NAMALWA (cell line): ENCODE data around the gene UBE3D.
A peak's percentile ranks its signal among the peaks of the same experiment; 100 is the strongest.

Source experiments
- DNase-seq: peaks from one replicate; pipeline ENCODE4 v3.0.0-alpha.2; 2015; ENCODE audit warnings: low spot score

The UBE3D gene, protein sequence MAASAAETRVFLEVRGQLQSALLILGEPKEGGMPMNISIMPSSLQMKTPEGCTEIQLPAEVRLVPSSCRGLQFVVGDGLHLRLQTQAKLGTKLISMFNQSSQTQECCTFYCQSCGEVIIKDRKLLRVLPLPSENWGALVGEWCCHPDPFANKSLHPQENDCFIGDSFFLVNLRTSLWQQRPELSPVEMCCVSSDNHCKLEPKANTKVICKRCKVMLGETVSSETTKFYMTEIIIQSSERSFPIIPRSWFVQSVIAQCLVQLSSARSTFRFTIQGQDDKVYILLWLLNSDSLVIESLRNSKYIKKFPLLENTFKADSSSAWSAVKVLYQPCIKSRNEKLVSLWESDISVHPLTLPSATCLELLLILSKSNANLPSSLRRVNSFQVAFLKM

DNA sequence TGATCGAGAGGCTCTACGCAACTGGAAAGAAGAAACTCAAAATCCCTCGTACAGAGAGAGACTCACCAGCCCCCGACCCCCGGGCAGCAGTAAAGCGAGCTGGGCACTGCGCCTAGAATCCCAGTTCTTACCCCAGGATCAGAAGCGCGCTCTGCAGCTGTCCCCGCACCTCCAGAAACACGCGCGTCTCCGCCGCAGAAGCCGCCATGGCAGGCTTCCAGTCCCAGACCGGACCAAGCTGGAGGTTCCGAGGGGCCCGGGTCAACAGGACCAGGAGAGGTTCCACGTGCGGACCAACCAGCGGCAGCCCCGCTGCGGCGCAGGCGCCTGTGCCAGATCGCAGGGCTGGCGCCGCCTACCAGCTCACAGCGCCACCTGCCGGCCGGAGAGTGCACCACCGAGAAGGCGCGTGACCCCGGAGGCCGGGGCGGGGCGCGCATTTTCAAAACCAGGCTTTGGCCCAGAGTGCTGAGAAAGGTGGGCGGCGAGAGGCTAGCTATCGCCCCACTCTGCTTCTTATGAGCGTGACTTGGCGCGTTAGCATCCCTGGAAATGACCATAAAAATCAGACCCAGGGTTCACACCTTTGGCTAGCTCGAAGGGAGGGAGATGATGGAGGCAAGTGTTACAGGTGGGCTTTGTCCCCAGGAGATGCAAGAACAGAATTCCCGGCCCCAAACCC, at the start of gene UBE3D:
Gene UBE3D, minus strand, starts transcription at position 331 of the 682 bp plus-strand sequence. Its CDS starts 123 bp downstream, at position 208.
- peak; percentile 91 for DNase-seq

DNA sequence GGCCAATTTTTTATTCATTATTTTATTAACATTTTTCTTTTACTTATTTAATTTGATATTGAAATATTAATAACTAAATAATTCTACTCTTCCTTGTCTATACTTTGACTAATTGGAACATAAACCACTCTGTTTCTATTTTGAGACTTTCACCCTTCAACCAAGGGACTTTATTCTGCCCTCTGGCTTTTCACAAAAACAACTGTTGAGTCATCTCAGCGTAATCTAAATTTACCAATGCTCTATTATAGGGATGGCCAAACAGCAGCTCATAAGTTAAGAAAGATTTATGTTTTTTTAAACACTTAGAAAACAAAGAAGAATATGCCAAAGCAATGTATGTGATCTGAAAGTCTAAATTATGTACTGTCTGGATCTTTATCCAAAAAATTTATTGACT, 48.5 kb upstream of the UBE3D start:
- DNase-seq = no peak

DNA sequence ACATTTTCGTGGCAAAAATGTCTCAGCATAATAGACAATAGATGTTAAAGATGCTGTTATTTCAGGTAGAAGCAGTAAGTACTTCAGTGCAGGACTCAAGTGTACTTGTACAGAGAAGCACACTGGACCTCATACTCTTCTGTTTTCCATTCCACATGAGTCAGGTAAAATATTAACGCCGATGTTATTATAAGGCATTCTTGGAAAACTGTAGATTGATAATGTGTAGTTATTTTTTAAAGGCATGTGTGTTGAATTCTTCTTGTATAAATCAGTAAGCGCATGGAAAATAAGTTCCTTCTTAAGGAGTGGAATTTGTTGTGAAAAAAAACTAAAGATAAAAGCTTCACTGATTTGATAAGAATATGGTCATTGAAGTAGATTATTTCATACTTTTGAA, 47.6 kb upstream of the UBE3D start:
- no peak for DNase-seq

DNA sequence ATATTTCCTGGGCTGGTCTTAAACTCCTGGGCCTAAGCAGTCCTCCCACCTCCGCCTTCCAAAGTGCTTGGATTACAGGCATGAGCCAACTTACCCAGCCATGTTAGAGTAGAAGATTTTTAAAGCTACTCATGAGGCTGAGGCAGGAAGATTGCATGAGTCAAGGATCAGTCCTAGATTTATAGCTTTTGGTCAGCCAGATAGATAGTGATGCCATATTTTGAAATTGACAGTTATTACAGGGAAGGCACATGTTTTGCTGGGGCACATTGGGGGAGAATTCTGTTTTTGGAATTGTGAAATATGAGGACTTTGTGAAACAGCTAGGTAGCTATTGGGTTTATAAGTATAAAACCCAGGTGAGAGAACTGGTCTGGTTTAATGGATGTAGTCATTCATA, 42.7 kb upstream of the UBE3D start:
- no peak for DNase-seq

DNA sequence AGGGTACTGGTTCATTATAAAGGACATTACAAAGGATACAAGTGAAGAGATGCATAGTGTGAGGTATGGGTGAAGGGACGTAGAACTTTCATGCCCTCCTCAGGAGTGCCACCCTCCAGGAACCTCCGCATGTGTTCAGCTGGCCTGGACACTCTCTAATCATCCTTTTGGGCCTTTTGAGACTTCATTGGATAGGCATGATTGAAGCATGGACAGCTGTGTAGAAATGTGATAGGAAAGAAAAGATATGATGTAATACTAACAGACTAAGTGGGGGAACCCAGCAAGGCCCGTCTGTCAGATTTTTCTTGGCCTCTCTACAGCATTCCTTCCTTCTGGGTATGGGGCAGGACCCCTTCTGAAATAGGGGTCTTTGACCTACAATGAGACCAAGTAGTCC, 32.9 kb upstream of the UBE3D start:
- no peak for DNase-seq

DNA sequence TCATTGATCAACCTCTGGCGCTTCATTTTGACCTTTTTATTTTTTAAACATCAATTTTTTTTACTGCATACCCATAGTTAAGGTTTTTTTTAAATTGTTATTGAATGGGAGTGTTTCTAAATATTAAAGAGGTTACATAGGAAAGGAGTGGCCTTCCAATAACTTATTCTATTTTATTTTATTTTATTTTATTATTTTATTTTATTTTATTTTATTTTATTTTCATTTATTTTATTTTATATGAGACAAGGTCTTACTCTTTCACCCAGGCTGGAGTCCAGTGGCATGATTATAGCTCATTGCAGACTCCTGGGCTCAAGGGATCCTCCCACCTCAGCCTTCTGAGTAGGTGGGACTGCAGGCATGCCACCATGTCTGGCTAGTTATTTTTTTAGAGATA, 32.0 kb upstream of the UBE3D start:
- DNase-seq = no peak

DNA sequence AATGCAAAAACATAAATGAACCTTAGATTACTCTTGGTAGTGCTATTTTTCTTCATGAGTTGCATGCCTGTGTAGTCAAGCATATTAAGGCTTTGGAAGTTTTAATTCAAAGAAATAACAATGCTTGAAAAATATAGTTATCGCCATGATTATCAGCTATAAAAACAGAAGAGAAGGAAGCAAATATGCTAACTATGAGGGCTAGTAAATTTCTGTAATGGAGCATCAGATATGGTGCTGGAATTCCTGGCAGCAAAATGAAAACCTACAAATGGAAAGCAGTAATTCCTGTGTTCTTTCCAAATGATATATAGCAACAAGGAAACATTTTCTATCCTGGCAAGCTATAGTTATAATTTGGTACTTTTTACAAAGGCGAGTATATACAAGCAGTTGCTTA, 31.6 kb upstream of the UBE3D start:
- DNase-seq = no peak

DNA sequence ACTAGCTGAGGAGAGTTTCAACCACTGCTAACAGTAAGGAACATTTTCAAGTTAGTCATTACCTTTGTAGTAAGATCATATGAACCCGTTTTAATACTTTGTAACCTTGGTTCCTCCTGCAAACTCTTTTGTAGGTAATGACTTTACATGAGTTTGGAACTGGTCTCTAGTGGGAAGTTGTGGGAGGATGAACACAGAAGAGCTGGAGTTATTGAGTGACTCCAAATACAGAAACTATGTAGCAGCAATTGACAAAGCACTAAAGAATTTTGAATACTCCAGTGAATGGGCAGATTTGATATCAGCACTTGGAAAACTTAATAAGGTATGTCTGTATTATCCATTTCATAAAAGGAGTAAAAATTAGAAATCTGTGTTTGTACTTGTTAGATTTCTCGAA, 31.1 kb upstream of the UBE3D start:
- DNase-seq = no peak

DNA sequence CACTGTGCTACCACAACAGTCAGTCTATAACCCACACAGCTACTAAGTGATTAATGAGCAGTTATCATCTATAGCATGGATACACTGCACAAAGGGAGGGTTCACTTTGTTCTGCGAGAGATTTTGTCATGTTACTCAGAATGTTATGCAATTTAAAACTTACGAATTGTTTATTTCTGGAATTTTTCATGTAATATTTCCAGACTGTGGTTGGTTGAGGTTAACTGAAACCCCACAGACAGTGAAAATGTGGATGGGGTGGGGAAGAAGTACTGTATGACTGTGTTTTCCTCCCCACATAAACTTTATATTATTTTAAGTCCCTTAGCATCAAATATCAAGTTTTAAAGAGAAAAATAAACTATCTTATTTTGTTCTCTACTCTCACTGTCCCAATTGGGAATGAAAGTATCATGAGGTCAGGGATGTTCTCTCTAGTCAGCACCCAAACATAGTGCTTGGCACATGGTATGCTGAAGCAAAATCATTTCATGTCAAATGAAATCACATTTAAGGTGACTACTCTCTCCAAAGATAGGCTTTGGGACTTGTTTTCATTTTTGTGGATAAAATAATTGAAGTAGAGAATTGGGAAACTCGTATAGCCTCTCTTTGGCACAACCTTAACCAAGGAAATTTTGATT, 27.2 kb upstream of the UBE3D start:
- no peak for DNase-seq

DNA sequence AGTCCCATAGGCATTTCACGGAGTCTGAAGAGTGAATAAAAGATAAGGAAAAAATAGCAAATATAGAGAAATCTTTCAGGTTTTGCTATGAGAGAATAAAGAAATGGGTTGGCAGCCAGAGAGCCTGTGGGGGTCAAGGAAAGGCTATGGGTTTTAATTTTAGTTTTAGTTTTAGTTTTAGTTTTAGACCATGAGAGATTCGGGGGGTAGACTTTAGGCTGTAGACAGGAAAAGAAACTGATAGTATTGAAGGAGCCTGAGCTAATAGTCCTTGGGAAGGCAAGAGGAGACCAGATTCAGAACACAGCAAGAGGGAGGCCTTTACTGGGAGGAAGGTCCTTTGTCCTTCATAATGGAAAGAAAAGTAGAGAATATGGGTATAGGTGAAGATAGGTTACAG, 21.1 kb upstream of the UBE3D start:
- DNase-seq = no peak

DNA sequence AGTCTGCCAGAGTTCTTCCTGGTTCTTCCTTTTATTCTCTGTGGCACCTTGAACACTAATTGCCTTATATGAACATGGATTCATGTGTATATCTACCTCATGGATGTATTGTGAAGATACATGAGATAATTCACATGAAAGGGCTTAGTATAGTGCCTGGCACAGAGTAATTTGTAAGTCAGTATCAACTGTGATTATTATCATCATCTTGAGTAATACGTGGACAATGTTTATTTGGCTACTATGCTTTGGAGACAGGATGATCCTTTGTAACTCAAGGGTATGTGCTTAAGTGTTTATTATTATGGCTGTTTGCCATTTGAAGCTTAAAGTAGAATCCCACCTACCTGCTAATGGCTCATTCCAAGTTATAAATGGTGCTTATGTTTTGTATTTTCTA, 17.8 kb upstream of the UBE3D start:
- DNase-seq = no peak

DNA sequence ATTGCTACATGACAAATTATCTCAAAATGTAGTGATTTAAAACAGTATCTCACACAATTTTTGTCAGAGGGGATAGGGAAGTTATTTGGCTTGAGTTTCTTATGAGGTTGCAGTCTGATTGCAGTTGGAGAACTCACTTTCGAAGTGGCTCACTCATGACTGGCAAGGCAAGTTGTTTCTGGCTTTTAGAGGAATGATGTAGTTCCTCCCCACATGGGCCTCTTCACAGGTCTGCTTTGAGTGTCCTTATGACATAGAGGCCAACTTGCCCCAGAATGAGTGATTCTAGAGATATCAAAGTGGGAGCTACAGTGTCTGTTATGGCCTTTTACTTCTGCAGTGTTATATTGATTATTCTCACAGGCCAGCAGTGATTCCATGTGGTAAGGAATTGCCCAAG, 8.0 kb upstream of the UBE3D start:
- no peak for DNase-seq

DNA sequence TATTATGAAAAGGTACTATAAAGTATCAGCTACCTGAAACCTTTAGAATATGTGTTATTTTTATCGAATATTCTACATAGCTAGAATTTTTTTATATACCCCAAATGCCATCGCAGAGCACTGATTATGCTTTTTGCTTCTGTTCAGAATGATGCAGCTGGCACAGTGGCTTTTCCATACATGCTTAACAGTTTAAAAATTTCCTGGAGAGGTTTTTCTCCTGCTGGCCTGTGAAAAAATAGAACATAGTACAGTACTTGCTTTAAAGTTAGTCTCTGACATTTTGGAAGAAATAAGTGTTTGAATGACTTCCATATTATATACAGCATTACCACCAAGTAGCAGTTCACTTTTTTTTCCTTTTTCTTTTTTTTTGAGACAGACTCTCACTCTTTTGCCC, 7.1 kb upstream of the UBE3D start:
- no peak for DNase-seq

DNA sequence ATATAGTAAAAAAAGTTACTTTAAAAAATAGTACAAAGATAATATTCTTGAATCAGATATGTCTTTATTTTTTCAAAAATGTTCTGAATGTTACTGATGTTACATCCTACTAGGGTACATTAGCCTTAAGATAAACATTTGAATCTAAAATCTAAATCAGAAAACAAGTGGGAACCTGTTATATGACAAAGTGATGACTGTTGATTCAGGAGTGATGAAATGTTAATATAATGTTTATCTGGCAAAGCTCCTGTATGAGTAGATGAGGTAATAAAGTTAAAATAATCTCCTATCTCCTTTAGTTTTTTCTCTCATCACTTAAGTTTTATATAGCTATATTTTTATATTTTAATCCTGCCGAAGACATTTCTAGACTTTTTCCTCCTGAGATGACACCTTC, 6.1 kb upstream of the UBE3D start:
- DNase-seq = no peak

DNA sequence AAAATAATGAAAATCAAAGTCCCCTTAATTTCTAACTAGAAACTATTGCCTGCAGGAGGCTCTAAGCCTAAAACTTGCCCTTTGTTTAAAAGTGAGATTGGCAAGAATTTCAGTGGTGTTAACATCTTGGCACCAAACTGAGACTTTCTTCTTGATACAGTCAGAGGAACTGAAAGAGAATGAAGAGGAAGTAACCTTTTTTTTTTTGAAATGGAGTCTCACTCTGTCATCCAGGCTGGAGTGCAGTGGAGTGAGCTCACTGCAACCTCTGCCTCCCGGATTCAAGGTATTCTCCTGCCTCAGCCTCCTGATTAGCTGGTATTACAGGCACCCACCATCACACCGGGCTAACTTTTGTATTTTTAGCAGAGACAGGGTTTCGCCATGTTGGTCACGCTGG, 5.4 kb upstream of the UBE3D start:
- DNase-seq = peak; percentile 81

DNA sequence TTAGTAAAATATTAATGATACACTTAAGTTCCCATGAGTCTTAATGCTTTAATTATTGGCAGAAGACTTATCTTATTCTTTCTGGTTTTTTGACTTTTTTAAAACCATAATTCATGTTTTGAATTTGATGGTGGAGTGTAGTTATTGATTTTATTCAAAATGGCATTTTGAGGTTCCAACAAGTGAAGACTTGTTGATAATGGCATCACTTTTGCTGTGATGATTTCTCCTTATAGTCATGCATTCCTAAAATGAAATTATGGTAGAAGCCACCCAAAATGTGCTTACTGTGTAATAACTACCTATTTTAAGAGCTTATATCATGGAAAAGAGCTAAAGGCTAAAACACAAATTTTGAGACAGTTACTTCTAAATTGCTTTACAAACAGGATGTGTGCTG, 4.0 kb upstream of the UBE3D start:
- no peak for DNase-seq

DNA sequence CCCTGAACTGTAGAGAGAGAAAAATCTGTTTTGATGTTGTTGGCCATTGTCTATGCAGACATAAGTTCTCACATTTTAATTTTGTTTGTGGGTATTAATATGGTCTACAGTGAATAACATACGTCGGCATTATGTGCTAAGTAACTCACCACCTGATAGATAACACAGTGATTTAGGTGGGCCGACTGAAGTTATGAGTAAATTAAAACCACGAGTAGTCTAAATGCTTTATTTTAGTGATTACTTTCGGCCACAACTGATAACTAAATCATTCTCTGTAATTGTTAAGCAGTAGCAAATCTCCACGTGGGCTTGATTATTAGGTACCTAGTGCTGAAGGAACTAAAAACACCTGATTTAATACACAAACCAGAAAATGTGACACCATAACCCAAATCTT, 3.0 kb upstream of the UBE3D start:
- DNase-seq = peak; percentile 23

DNA sequence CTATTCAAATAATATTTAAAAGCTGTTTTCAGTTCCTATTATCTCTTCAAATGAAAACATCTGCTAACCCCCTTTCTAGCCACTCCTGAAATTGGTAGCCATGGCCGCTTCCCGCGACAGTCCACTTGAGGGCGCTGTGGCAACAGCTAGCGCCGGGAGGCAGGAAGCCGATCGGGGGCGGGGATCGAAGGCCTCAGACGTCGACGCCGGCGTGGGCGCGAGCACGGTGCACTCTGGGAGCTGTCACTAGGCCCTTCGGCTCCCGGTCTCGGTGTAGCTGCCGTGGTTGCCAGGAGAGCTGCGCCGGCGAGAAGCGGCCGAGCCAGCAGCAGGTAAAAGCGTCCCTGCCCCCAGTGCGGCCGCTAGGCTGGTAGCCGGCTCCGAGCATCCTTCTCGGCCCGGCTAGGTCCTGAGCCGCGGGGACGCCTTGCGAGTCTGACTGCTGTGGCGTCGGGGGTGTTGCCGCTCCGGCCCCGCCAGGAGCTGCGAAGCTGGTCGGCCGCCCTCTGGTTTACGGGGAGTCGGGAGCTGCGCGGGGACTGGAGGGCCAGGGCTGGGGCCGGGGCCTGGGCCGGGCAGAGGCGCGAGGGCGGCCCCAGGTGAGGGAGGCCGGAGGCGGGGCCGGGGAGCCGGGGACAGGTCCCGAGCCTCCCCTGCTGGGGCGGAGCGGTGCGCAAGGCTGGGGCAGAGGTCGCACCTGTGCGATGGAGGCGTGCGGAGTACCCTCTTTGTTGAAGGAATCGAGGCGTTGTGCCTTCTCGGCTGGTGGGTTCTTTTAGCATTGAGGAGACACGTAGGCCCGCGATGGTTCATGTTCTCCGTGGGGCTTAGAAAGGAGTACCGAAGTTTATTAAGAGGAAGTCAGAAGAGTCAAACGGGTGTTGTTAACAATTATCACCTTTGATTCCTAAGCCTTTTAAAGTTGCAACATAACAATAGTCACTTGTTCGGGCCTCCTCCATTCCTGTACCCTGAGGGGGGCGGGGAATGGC, 2.1 kb upstream of the UBE3D start, which contains the start of gene DOP1A:
Gene DOP1A, plus strand, starts transcription at position 224 of the 992 bp plus-strand sequence. CDS start 29,307 bp downstream, outside the sequence.
- DNase-seq = peak; percentile 96

DNA sequence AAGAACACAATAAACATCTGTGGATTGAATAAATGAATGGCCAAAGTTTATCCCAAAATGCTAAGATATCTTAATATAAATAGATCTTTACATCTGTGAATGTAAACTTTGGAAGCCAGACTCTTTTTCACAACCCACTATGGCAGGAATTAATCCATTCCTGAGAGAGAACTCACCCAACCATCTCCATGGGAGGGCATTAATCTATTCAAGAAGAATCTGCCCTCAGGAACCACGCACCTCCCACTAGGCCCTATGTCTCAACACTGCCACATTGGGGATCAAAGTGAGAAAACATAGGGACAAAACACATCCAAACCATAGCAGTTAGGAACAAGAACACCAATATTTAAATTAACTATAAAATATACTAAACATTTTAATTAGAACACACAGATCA, 3.4 kb downstream of the UBE3D start:
- no peak for DNase-seq

DNA sequence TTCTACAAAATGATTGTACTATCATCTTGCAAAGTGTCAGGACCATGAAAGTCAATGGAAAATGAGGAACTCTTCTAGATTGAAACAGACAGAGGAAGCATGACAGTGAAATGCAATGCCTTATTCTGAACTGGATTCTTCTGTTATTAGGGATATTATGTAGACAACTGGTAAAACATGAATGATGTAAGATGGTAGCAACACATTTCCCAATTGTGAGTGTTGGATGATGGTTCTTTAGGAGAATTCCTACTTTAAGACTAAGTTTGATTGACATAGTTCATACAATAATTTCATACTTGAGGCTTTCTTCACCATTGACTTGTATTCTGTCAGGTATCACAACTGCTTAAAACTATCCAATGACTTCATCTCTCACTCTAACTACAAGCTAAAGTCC, 4.5 kb downstream of the UBE3D start:
- no peak for DNase-seq

DNA sequence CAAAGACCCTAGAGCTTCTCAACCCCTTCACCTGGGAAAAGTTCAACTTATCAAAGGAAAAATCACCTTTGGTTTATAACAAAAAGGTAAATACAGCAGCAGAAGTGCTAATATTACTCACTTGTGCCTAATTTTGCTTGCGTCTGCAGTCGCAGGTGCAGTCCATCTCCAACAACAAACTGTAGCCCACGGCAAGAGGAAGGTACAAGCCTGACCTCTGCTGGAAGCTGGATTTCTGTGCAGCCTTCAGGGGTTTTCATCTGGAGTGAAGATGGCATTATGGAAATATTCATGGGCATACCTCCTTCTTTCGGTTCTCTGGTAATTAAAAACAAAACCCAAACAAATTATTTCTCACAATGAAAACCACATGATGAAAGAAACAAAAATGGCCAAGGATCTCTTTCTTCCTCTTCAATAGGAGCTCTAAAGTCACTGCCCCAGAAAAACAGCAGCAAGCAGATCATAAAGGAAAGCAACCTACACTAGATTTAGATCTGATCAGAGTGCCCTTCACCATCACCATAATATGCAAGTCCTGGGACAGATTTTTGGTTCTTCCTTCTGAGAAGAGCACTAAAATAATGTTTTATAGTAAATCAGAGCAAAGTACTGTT, 7.8 kb downstream of the UBE3D start:
- peak; percentile 82 for DNase-seq
